Panc1 (cell line): ENCODE data around the gene ARID4B. TPM values are rescaled to one million over a fixed set of nuclear protein-coding genes. Genes with fewer than 3 reads are reported as not detected.

Experiments used
- ATAC-seq: fragments of 200-7000 bp; cut with Tn5 transposase; 2 replicates; pipeline ENCODE4 v1.9.1; 2020; ENCODE audit warnings: mild to moderate bottlenecking, moderate library complexity
- BruUV-seq: library from RNA; stranded (reverse); fragments of 400-500 nt; replicated peaks from 2 replicates; lab custom pipeline; 2021; lab: Mats Ljungman, UMichigan
- CTCF ChIA-PET: fragments of 300-600 bp; sonication (Branson Sonifier 250); formaldehyde crosslinking; loops from one replicate; lab custom pipeline; 2022; ENCODE audit warnings: antibody characterized with exemption; lab: Charles Lee
- POLR2A ChIA-PET: fragments of 300-600 bp; sonication (Branson Sonifier 250); formaldehyde crosslinking; loops from one replicate; lab custom pipeline; 2022; ENCODE audit warnings: antibody characterized with exemption; lab: Charles Lee
- DNase-seq: peaks from one replicate; pipeline ENCODE4 v3.0.0-alpha.2; 2010; ENCODE audit warnings: low read depth, low spot score
- H3K27ac ChIP-seq: 2 replicates; pipeline ENCODE4 v1.5.1; 2011; ENCODE audit warnings: mild to moderate bottlenecking, low read length, inconsistent platforms
- H3K27me3 ChIP-seq: fragments of 200-500 bp; sonication (Bioruptor generic); 2 replicates; pipeline ENCODE4 v1.6.0; 2014; ENCODE audit warnings: low read length, inconsistent platforms; ENCODE audit not compliant: control insufficient read depth, insufficient read depth
- H3K36me3 ChIP-seq: fragments of 200-500 bp; sonication (Bioruptor generic); 2 replicates; pipeline ENCODE4 v1.5.1; 2014; ENCODE audit warnings: inconsistent platforms, mild to moderate bottlenecking, low read length, moderate library complexity; ENCODE audit not compliant: control insufficient read depth, insufficient read depth
- H3K4me1 ChIP-seq: 2 replicates; pipeline ENCODE4 v1.5.1; 2011; ENCODE audit warnings: inconsistent platforms, mild to moderate bottlenecking, low read length, moderate library complexity; ENCODE audit not compliant: control insufficient read depth, insufficient read depth
- H3K4me3 ChIP-seq, 2 experiments: 2 replicates each; pipeline ENCODE4 v1.5.1; 2011 to 2012; ENCODE audit warnings: low read depth in 2 of 2, low read length in 2 of 2, mild to moderate bottlenecking in 2 of 2, inconsistent platforms in 1 of 2, moderate library complexity in 1 of 2
- H3K9me3 ChIP-seq: fragments of 200-500 bp; sonication (Bioruptor generic); 2 replicates; pipeline ENCODE4 v1.5.1; 2014; ENCODE audit warnings: low read depth, mild to moderate bottlenecking, inconsistent platforms, low read length, moderate library complexity; ENCODE audit not compliant: control insufficient read depth, insufficient read depth
- CTCF ChIP-seq: fragments of 450-650 bp; IDR thresholded peaks from 2 replicates; pipeline ENCODE4 v1.5.1; 2017; ENCODE audit warnings: mild to moderate bottlenecking
- POLR2AphosphoS5 ChIP-seq: IDR thresholded peaks from 2 replicates; pipeline ENCODE4 v1.6.1; 2012; ENCODE audit warnings: mild to moderate bottlenecking, low read depth, low read length, moderate library complexity
- SIN3A ChIP-seq: IDR thresholded peaks from 2 replicates; pipeline ENCODE4 v1.6.1; 2012; ENCODE audit warnings: low read depth, mild to moderate bottlenecking, low read length, moderate library complexity, borderline replicate concordance; ENCODE audit not compliant: insufficient read depth
- TCF7L2 ChIP-seq: IDR thresholded peaks from 2 replicates; pipeline ENCODE4 v1.6.1; 2011; ENCODE audit warnings: mild to moderate bottlenecking, low read depth, low read length, inconsistent platforms
- in situ Hi-C: cut with HindIII; loops from 2 replicates; pipeline ENCODE4 v1.10.0; 2016; ENCODE audit warnings: low sequenced_read_pairs, low pct_unique_long_range_greater_than_20kb
- intact Hi-C: fragments of 100-400 bp; cut with micrococcal nuclease; formaldehyde crosslinking; loops from one replicate; pipeline ENCODE4 v1.10.0; 2022; ENCODE audit not compliant: unreplicated experiment
- total RNA-seq: library from RNA; stranded (reverse); gene quantifications from one replicate; pipeline ENCODE4 v1.2.1, GENCODE V29; 2021; ENCODE audit not compliant: unreplicated experiment
- TF ChIP-seq, protein P1 (sequence below), 2 experiments: IDR thresholded peaks; 2 replicates each; pipeline ENCODE4 v1.6.1; 2011 to 2012; ENCODE audit warnings: low read depth in 2 of 2, control low read depth in 1 of 2, low read length in 1 of 2, mild to moderate bottlenecking in 1 of 2, moderate library complexity in 1 of 2; ENCODE audit not compliant: insufficient read depth in 1 of 2

The ARID4B gene
- total RNA-seq, 1 experiment from 2014 or later, result 37.5 TPM

DNA sequence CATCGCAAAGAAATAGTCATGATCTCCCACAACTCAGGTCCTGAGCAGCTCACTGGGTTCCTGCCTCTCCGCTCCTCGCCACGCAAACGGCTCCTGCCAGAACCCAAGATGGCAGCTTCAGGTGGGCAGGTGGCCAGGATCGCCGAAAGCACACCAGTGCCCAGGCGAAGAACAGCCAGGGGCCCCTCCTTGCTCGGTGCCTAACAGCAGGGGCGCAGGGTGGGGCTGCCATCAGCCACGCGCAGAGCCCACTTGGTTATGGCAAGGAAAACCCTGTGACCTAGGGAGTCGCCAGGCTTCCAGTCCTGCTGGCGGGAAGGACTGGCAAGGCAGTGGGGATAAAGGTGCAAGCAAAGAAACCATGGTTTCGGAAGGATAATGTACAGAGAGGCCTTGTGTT, 47.5 kb downstream of the ARID4B start:
- ATAC-seq, result no peak

GRCh38 chr1:235279694-235280093, 48.3 kb downstream of the ARID4B start:
- H3K9me3 ChIP-seq, result no peaks in the 10 kb centered on the region
- ATAC-seq, result no peak
- no peaks in the 10 kb centered on the region for H3K36me3 ChIP-seq
- H3K27ac ChIP-seq, result no peak overlapping the region
- H3K4me1 ChIP-seq, result peaks cover 24% of the 10 kb centered on the region
- no TSS peak for BruUV-seq
- H3K27me3 ChIP-seq, result no peaks in the 10 kb centered on the region
- DNase-seq, result no peak
- intact Hi-C loops, result no loop called here
- CTCF ChIA-PET, result no interaction called here
- TF ChIP-seq CTCF (no peak), TCF7L2 (no peak), POLR2AphosphoS5 (no peak), SIN3A (no peak)
- TF ChIP-seq, protein P1, sequence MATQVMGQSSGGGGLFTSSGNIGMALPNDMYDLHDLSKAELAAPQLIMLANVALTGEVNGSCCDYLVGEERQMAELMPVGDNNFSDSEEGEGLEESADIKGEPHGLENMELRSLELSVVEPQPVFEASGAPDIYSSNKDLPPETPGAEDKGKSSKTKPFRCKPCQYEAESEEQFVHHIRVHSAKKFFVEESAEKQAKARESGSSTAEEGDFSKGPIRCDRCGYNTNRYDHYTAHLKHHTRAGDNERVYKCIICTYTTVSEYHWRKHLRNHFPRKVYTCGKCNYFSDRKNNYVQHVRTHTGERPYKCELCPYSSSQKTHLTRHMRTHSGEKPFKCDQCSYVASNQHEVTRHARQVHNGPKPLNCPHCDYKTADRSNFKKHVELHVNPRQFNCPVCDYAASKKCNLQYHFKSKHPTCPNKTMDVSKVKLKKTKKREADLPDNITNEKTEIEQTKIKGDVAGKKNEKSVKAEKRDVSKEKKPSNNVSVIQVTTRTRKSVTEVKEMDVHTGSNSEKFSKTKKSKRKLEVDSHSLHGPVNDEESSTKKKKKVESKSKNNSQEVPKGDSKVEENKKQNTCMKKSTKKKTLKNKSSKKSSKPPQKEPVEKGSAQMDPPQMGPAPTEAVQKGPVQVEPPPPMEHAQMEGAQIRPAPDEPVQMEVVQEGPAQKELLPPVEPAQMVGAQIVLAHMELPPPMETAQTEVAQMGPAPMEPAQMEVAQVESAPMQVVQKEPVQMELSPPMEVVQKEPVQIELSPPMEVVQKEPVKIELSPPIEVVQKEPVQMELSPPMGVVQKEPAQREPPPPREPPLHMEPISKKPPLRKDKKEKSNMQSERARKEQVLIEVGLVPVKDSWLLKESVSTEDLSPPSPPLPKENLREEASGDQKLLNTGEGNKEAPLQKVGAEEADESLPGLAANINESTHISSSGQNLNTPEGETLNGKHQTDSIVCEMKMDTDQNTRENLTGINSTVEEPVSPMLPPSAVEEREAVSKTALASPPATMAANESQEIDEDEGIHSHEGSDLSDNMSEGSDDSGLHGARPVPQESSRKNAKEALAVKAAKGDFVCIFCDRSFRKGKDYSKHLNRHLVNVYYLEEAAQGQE (IDR thresholded peaks at IDR 0.05; ENCODE audit: insufficient read depth in 1 of 2, low read depth in 2 of 2, low read length in 1 of 2), result no peak
- POLR2A ChIA-PET, result interaction anchor here (0.6 kb wide), 1 partner anchor 46 kb away, joined by 7 read pairs; no protein-coding TSS in a partner anchor
- in situ Hi-C loops, result no loop called here
- no peak overlapping the region for H3K4me3 ChIP-seq

More for the DNA sequence above, 47.5 kb downstream of the ARID4B start:
- DNase-seq, result no peak
- in situ Hi-C loops, result no loop called here
- intact Hi-C loops, result no loop called here
- CTCF ChIA-PET, result no interaction called here
- BruUV-seq, result no TSS peak
- Histone ChIP-seq H3K4me1 (peaks cover 20% of the 10 kb centered on the region), H3K4me3 (no peak overlapping the region), H3K36me3 (no peaks in the 10 kb centered on the region), H3K9me3 (no peaks in the 10 kb centered on the region), H3K27me3 (no peaks in the 10 kb centered on the region), H3K27ac (no peak overlapping the region)
- POLR2A ChIA-PET, result interaction anchor here (0.6 kb wide), 1 partner anchor 45 kb away, joined by 7 read pairs; no protein-coding TSS in a partner anchor
- TF ChIP-seq SIN3A (no peak), TCF7L2 (no peak), POLR2AphosphoS5 (no peak), CTCF (no peak)
- TF ChIP-seq, protein P1 (IDR thresholded peaks at IDR 0.05; ENCODE audit: insufficient read depth in 1 of 2, low read depth in 2 of 2, low read length in 1 of 2), result no peak
